Measurements from ENCODE around the gene ZRANB3.

Gene ZRANB3

GRCh38 chr2:135190799-135191198 lies 340.2 kb downstream of the ZRANB3 start:
- no peak overlapping the region for H3K4me3 ChIP-seq (replicated peaks; ENCODE audit: low read depth, low read length)
- no peak for DNase-seq (ENCODE audit: extremely low read depth, low read depth)
- TF ChIP-seq, protein P1, sequence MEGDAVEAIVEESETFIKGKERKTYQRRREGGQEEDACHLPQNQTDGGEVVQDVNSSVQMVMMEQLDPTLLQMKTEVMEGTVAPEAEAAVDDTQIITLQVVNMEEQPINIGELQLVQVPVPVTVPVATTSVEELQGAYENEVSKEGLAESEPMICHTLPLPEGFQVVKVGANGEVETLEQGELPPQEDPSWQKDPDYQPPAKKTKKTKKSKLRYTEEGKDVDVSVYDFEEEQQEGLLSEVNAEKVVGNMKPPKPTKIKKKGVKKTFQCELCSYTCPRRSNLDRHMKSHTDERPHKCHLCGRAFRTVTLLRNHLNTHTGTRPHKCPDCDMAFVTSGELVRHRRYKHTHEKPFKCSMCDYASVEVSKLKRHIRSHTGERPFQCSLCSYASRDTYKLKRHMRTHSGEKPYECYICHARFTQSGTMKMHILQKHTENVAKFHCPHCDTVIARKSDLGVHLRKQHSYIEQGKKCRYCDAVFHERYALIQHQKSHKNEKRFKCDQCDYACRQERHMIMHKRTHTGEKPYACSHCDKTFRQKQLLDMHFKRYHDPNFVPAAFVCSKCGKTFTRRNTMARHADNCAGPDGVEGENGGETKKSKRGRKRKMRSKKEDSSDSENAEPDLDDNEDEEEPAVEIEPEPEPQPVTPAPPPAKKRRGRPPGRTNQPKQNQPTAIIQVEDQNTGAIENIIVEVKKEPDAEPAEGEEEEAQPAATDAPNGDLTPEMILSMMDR (IDR thresholded peaks at IDR 0.05; ENCODE audit: low read depth, low read length, missing control alignments): no peak

DNA sequence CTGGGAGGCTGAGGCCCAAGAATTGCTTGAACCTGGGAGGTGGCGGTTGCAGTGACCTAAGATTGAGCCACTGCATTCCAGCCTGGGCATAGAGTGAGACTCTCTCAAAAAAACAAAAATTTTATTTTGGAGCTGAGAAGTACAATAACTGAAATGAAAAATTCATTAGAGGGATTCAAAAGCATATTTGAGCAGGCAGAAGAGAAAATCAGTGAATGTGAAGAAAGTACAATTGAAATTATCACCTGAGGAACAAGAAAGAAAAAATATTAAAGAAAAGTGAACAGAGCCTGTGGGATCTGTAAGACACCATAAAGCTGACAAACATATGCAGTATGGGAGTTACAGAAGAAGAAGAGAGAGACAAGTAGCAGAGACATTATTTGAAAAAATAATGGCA lies 341.9 kb downstream of the ZRANB3 start:
- H3K4me3 ChIP-seq (replicated peaks; ENCODE audit: low read depth, low read length): no peak overlapping the region
- no peak for DNase-seq (ENCODE audit: extremely low read depth, low read depth)
- TF ChIP-seq, protein P1 (IDR thresholded peaks at IDR 0.05; ENCODE audit: low read depth, low read length, missing control alignments): no peak

GRCh38 chr2:135187270-135187669 lies 343.7 kb downstream of the ZRANB3 start:
- TF ChIP-seq, protein P1 (IDR thresholded peaks at IDR 0.05; ENCODE audit: low read depth, low read length, missing control alignments): no peak
- DNase-seq (ENCODE audit: extremely low read depth, low read depth): no peak
- H3K4me3 ChIP-seq (replicated peaks; ENCODE audit: low read depth, low read length): no peak overlapping the region

DNA sequence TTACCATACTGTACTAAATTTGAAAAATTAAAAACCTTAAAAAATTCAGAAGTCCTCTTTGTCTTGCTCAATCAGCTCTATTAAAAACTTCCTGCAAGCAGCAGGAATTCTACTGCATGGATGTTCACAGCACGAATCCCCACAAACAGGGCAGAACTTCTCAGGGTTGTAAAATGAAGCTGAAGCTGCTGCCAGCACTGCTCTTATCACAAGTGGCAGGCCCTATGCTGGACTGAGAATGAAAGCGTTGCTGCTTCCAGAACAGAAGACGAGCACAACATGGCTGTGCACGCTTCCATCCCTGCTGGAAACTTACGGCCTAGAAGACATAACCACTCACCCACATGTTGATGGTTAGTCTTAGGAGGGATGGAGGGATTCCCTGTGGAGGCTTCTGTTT lies 345.0 kb downstream of the ZRANB3 start:
- DNase-seq (ENCODE audit: extremely low read depth, low read depth): no peak
- H3K4me3 ChIP-seq (replicated peaks; ENCODE audit: low read depth, low read length): no peak overlapping the region
- TF ChIP-seq, protein P1 (IDR thresholded peaks at IDR 0.05; ENCODE audit: low read depth, low read length, missing control alignments): no peak

GRCh38 chr2:135183822-135184221 lies 347.2 kb downstream of the ZRANB3 start:
- DNase-seq (ENCODE audit: extremely low read depth, low read depth): no peak
- TF ChIP-seq, protein P1 (IDR thresholded peaks at IDR 0.05; ENCODE audit: low read depth, low read length, missing control alignments): no peak
- no peak overlapping the region for H3K4me3 ChIP-seq (replicated peaks; ENCODE audit: low read depth, low read length)

- no peak for DNase-seq (ENCODE audit: extremely low read depth, low read depth)
- TF ChIP-seq, protein P1 (IDR thresholded peaks at IDR 0.05; ENCODE audit: low read depth, low read length, missing control alignments): no peak
- no peak overlapping the region for H3K4me3 ChIP-seq (replicated peaks; ENCODE audit: low read depth, low read length)
Observed at GRCh38 chr2:135182601-135183000, 348.4 kb downstream of the ZRANB3 start.

- TF ChIP-seq, protein P1 (IDR thresholded peaks at IDR 0.05; ENCODE audit: low read depth, low read length, missing control alignments): no peak
- H3K4me3 ChIP-seq (replicated peaks; ENCODE audit: low read depth, low read length): no peak overlapping the region
- no peak for DNase-seq (ENCODE audit: extremely low read depth, low read depth)
Observed at GRCh38 chr2:135182190-135182589, 348.8 kb downstream of the ZRANB3 start.

Data from HFF-Myc (cell line).